ENCODE measurements around the gene ACSM3. TPM values are rescaled to one million over a fixed set of nuclear protein-coding genes. Genes with fewer than 3 reads are reported as not detected.

The ACSM3 gene
- total RNA-seq, 4 donors from 2014 or later: 0.20 to 0.49 TPM; not detected in 2

DNA sequence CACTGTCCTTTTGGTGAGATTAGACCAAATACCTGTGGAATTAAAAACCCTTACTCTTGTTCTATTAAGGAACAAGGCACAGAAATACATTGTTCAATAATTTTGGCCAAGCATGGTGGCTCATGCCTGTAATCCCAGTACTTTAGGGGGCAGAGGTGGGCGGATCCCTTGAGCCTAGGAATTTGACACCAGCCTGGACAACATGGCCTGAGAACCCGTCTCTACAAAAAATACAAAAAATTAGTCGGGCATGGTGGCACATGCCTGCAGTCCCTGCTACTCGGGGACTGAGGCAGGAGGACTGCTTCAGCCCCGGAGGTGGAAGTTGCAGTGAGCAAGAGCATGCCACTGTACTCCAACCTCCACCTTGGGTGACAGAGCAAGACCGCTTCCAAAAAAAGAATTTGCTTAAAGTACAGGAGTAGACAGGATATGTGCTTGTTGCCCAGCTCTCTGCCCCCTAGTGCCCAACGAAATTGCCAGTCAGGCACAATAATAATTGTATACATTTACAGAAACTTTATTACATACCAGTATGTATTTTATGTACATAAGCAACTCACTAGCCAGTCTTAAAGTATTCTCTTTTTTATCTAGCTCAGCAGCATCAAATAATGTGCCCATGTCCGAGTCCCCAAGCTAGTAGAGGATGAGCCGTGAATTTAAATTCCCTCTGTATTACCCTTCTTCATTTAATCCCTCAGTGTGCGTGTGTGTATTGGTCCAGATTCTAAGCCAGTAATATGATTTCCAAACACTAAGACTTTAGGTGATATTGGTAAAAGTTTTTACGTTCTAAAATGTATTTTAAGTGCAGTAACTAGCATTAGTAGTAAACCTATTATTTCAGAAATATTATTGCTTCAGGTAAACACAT lies 23.6 kb upstream of the ACSM3 start:
- Histone ChIP-seq H3K4me1 (peaks cover 12 to 16% of the 10 kb centered on the region in 2 donors), H3K27me3 (no peaks in the 10 kb centered on the region), H3K27ac (peak overlapping the region; percentile 98 to 100 (median 98)), H3K4me3 (peak overlapping the region; percentile 97 to 100 (median 99)), H3K36me3 (peaks cover 6 to 35% of the 10 kb centered on the region in 2 donors), H3K9me3 (no peaks in the 10 kb centered on the region)
- intact Hi-C loops (cut with DNase I; ENCODE audit: low total_unique reads): loop anchor here (5.0 kb wide), 1 partner anchor 162 kb away; the partner anchor contains the start of genes DCUN1D3 and LYRM1
- ATAC-seq (no peak), DNase-seq (no peak)
- in situ Hi-C loops (cut with MboI; ENCODE audit: low sequenced_read_pairs in 4 of 4): no loop called here
- TF ChIP-seq, protein P1, sequence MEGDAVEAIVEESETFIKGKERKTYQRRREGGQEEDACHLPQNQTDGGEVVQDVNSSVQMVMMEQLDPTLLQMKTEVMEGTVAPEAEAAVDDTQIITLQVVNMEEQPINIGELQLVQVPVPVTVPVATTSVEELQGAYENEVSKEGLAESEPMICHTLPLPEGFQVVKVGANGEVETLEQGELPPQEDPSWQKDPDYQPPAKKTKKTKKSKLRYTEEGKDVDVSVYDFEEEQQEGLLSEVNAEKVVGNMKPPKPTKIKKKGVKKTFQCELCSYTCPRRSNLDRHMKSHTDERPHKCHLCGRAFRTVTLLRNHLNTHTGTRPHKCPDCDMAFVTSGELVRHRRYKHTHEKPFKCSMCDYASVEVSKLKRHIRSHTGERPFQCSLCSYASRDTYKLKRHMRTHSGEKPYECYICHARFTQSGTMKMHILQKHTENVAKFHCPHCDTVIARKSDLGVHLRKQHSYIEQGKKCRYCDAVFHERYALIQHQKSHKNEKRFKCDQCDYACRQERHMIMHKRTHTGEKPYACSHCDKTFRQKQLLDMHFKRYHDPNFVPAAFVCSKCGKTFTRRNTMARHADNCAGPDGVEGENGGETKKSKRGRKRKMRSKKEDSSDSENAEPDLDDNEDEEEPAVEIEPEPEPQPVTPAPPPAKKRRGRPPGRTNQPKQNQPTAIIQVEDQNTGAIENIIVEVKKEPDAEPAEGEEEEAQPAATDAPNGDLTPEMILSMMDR (IDR thresholded peaks at IDR 0.05 in 4 of 5, conservative IDR thresholded peaks at IDR 0.05 in 1 of 5): peak in 1 of 5 experiments; percentile 21
- TF ChIP-seq POLR2A (IDR thresholded peaks at IDR 0.05): no peak

DNA sequence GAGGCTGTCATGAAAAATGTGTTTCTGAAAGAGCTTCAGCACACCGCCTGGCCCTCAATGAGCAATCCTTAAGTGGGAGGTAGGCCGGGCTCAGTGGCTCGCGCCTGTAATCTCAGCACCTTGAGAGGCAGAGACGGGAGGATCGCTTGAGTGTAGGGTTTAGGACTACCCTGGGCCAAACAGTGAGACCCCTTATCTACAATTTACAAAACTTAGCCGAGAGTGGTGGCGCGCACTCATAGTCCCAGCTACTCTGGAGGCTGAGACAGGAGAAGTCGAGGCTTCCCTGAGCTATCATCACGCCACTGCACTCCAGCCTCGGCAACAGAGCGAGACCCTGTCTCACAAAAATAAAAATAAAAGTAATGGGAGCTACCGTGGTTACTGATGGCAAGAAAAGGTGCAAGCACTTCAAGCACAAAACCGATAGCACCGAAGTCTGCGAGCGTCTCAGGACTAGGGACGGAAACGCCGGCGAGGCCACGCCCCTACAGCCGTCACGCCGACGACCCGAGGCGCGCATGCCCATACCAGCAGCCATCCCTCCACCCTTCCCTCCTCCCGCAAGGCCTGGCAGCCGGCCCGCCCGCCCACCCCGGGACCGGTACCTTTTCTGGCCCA lies 22.8 kb upstream of the ACSM3 start:
- Histone ChIP-seq H3K4me3 (peak overlapping the region; percentile 97 to 100 (median 99)), H3K9me3 (no peaks in the 10 kb centered on the region), H3K4me1 (peaks cover 12 to 16% of the 10 kb centered on the region in 2 donors), H3K27ac (peak overlapping the region; percentile 98 to 100 (median 98)), H3K27me3 (no peaks in the 10 kb centered on the region), H3K36me3 (peaks cover 6 to 28% of the 10 kb centered on the region in 2 donors)
- no peak for TF ChIP-seq POLR2A (IDR thresholded peaks at IDR 0.05)
- TF ChIP-seq, protein P1 (IDR thresholded peaks at IDR 0.05 in 4 of 5, conservative IDR thresholded peaks at IDR 0.05 in 1 of 5): no peak
- ATAC-seq (peak; percentile 88 to 91), DNase-seq (peak; percentile 76 to 85)
- intact Hi-C loops (cut with DNase I; ENCODE audit: low total_unique reads) (loop anchor here (1.0 to 5.0 kb wide), 2 partner anchors 65 to 161 kb away; partner anchors contain the start of genes DCUN1D3, ERI2, LYRM1 and REXO5), in situ Hi-C loops (cut with MboI; ENCODE audit: low sequenced_read_pairs in 4 of 4) (no loop called here)

DNA sequence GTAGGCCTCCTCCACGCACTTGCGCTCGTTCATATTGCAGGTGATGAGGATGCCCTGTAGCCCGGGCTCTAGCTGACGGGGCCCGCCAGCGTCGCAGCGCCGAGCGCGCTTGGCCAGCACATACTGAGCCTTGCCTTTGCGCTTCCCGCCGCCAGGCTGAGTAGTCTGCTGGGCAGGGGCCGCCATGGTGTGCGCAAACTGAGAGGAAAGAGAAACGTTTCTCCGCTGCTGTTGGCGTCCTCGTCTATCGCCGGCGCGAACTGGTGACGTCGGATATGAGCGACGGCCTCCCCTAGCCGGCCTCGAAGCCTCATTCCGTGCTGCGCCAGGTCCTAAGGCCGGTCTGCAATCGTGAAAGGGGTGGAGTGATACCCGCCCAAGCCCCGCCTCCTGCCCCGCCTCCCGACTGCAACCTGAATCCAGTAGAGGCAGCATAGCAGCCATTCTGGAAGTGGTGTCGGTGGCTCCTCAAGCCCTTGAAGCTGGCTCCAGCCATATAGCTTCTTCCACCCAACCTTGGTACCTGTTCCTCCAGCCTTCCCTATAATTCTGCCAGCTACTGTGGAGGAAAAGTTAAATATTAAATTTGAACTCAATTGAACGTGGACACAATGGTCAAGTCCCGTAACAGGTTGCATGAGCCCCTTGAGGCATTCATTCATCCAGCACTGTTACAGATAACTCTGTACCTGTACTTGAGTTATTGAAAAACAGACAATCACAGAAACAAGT lies 22.1 kb upstream of the ACSM3 start, which contains the start of gene THUMPD1:
Gene THUMPD1 (minus strand): TSS at position 265 of the 732 bp plus-strand sequence. CDS start 79 bp downstream, at position 186.
- intact Hi-C loops (cut with DNase I; ENCODE audit: low total_unique reads) (loop anchor here (1.0 to 5.0 kb wide), 2 partner anchors 65 to 161 kb away; partner anchors contain the start of genes DCUN1D3, ERI2, LYRM1 and REXO5), in situ Hi-C loops (cut with MboI; ENCODE audit: low sequenced_read_pairs in 4 of 4) (no loop called here)
- DNase-seq (peak; percentile 91 to 97), ATAC-seq (peak; percentile 96)
- H3K27ac ChIP-seq: peak within 1 kb of the TSS; percentile 98 to 100 (median 98)
- peaks cover 6 to 20% of the 10 kb centered on the region in 2 donors for H3K36me3 ChIP-seq
- H3K9me3 ChIP-seq: no peaks in the 10 kb centered on the region
- TF ChIP-seq, protein P1 (IDR thresholded peaks at IDR 0.05 in 4 of 5, conservative IDR thresholded peaks at IDR 0.05 in 1 of 5): peak in 3 of 5 experiments; percentile 19 to 28 (median 23)
- peak; percentile 70 to 86 for TF ChIP-seq POLR2A (IDR thresholded peaks at IDR 0.05)
- peaks cover 12 to 16% of the 10 kb centered on the region in 2 donors for H3K4me1 ChIP-seq
- H3K4me3 ChIP-seq: peak within 1 kb of the TSS; percentile 97 to 100 (median 99)
- H3K27me3 ChIP-seq: no peaks in the 10 kb centered on the region

DNA sequence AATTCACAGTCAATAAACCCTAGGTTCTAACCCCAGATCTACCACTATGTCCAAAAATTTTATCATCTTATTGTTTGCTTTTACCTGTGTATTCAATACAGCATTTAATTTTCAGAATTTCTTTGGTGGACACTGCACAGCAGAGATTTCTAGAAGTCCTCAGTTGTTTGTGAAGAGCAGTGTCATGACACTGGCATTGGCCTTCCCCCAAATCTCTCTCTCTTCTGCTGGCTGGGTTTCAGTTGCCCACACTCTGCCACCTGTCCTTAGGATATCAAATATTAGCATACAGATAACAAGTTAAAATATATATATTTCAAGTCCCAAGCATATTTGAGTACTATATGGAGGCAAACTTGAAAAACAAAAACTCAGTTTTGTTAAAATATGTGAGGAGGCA lies 20.2 kb upstream of the ACSM3 start:
- intact Hi-C loops (cut with DNase I; ENCODE audit: low total_unique reads): loop anchor here (5.0 kb wide), 1 partner anchor 159 kb away; the partner anchor contains the start of genes DCUN1D3 and LYRM1
- no peak for TF ChIP-seq POLR2A (IDR thresholded peaks at IDR 0.05)
- TF ChIP-seq, protein P1 (IDR thresholded peaks at IDR 0.05 in 4 of 5, conservative IDR thresholded peaks at IDR 0.05 in 1 of 5): no peak
- H3K4me1 ChIP-seq: peaks cover 12 to 16% of the 10 kb centered on the region in 2 donors
- no peak for ATAC-seq
- H3K9me3 ChIP-seq: no peaks in the 10 kb centered on the region
- H3K36me3 ChIP-seq: peaks cover under 1 to 4% of the 10 kb centered on the region in 2 donors
- no peak overlapping the region for H3K4me3 ChIP-seq
- H3K27me3 ChIP-seq: no peaks in the 10 kb centered on the region
- DNase-seq: no peak
- in situ Hi-C loops (cut with MboI; ENCODE audit: low sequenced_read_pairs in 4 of 4): no loop called here
- H3K27ac ChIP-seq: peak overlapping the region in 1 of 4 donors; percentile 32
